GM13976 (cell line): Measurements from ENCODE around the gene SP8.
"Not testable (repeated sequence)": the region's sequence is repeated elsewhere in the genome, so short reads cannot be mapped to it uniquely, and the experiment has no call there.

Experiments
- DNase-seq: peaks from one replicate; pipeline ENCODE4 v3.0.0; 2012; ENCODE audit warnings: low spot score
- CTCF ChIP-seq: IDR thresholded peaks from 2 replicates; pipeline ENCODE4 v1.5.1; 2012; ENCODE audit warnings: borderline replicate concordance, mild to moderate bottlenecking; ENCODE audit not compliant: insufficient read depth; ENCODE audit errors: extremely low read depth, missing control alignments, control extremely low read depth
- in situ Hi-C: fragments of 300-500 bp; cut with MboI; formaldehyde crosslinking; loops from one replicate; pipeline ENCODE4 v1.12.0; 2022; ENCODE audit warnings: low sequenced_read_pairs, mixed read lengths, inconsistent platforms; ENCODE audit not compliant: unreplicated experiment

The SP8 gene

GRCh38 chr7:20786779-20787659 lies at the start of gene SP8:
Gene SP8, minus strand, starts transcription at chr7:20786886. Its CDS starts 88 bp downstream, at chr7:20786798.
- in situ Hi-C loops: loop anchor here (25.0 kb wide), 1 partner anchor 1675 kb away; the partner anchor contains the start of gene TWIST1
- no peak for DNase-seq
- TF ChIP-seq CTCF: no peak

- in situ Hi-C loops, DNase-seq: not testable (repeated sequence)
Measured at GRCh38 chr7:20836424-20836823, 49.7 kb upstream of the SP8 start.

- in situ Hi-C loops: no loop called here
- TF ChIP-seq CTCF: no peak
- no peak for DNase-seq
Measured at GRCh38 chr7:20835111-20835750, 48.5 kb upstream of the SP8 start.

- in situ Hi-C loops: no loop called here
- no peak for DNase-seq
- TF ChIP-seq CTCF: no peak
Measured at GRCh38 chr7:20834656-20835055, 48.0 kb upstream of the SP8 start.

GRCh38 chr7:20831956-20832355 lies 45.3 kb upstream of the SP8 start:
- in situ Hi-C loops: no loop called here
- TF ChIP-seq CTCF: no peak
- DNase-seq: no peak

GRCh38 chr7:20831451-20831850 lies 44.8 kb upstream of the SP8 start:
- in situ Hi-C loops: no loop called here
- no peak for TF ChIP-seq CTCF
- no peak for DNase-seq

- DNase-seq: no peak
- TF ChIP-seq CTCF: no peak
- in situ Hi-C loops: no loop called here
Measured at GRCh38 chr7:20828947-20829346, 42.3 kb upstream of the SP8 start.
